Activated CD8-positive, alpha-beta memory T cell treated with anti-CD3 and anti-CD28 coated beads, Interleukin-2, amount 10 ng/mL, durations not matched to agents 7 days and 5 days (primary cell): ENCODE data around the gene EVI5L. TPM values are rescaled to one million over a fixed set of nuclear protein-coding genes. Genes with fewer than 3 reads are reported as not detected.

Experiments used
- ATAC-seq: fragments of 150-1000 bp; cut with Tn5 transposase; one replicate; pipeline ENCODE4 v1.10.0; 2021; ENCODE audit warnings: moderate library complexity
- CTCF ChIA-PET: fragments of 350-600 bp; sonication (Branson Sonifier 250); formaldehyde crosslinking; loops from one replicate; lab custom pipeline; 2021; ENCODE audit warnings: antibody characterized with exemption; lab: Charles Lee
- DNase-seq: peaks from one replicate; pipeline ENCODE4 v3.0.0-alpha.2; 2020
- H3K27ac Mint-ChIP-seq: one replicate; pipeline ENCODE4 v1.8.0; 2021; ENCODE audit warnings: mild to moderate bottlenecking, mixed read lengths
- H3K27me3 Mint-ChIP-seq: one replicate; pipeline ENCODE4 v1.8.0; 2021; ENCODE audit warnings: mixed read lengths
- H3K36me3 Mint-ChIP-seq: one replicate; pipeline ENCODE4 v1.8.0; 2021; ENCODE audit warnings: mild to moderate bottlenecking, mixed read lengths
- H3K4me1 Mint-ChIP-seq: one replicate; pipeline ENCODE4 v1.8.0; 2021; ENCODE audit warnings: mixed read lengths
- H3K4me3 Mint-ChIP-seq: one replicate; pipeline ENCODE4 v1.8.0; 2021; ENCODE audit warnings: mild to moderate bottlenecking, moderate library complexity, mixed read lengths
- H3K9me3 Mint-ChIP-seq: one replicate; pipeline ENCODE4 v1.8.0; 2022; ENCODE audit warnings: low read depth, mixed read lengths
- total RNA-seq, 2 experiments: library from RNA; stranded (reverse); gene quantifications; one replicate each; pipeline ENCODE4 v1.2.3, GENCODE V29; 2021

Gene EVI5L
- total RNA-seq, 2 experiments from 2014 or later: 6.0 to 6.1 TPM

DNA sequence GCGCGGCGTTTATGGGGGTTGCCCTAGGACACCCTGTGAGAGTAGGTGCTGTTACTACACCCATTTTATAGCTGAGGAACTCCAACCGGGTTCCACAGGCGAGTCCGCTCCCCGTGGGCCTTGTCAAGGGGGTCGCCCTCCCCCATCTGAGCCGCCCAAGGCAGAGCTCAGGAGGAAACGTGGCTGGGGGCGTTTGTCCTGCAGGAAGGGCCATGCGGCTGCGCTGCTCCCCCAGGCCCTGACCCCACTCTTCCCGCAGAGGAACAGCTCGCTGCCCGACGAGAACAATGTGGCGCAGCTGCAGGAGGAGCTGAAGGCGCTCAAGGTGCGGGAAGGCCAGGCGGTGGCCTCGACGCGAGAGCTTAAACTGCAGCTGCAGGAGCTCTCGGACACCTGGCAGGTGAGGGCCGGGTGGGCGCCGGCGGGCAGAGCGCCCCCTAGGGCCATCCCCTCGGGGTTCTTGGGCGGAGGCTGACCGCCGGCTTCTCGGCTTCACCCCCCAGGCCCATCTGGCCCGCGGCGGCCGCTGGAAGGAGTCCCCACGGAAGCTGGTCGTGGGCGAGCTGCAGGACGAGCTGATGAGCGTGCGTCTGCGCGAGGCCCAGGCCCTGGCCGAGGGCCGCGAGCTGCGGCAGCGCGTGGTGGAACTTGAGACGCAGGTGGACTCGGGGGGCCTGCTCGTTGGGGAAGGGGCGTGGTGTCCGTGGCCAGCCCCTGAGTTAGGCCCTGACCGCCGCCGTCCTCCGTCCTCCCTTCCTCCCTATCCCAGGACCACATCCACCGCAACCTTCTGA is 31.8 kb downstream of the EVI5L start:
- Mint-ChIP-seq H3K9me3 (no peaks in the 10 kb centered on the region), H3K4me3 (no peak overlapping the region), H3K27me3 (peaks cover 41% of the 10 kb centered on the region), H3K27ac (no peak overlapping the region), H3K4me1 (peaks cover 10% of the 10 kb centered on the region), H3K36me3 (no peaks in the 10 kb centered on the region)
- DNase-seq (no peak), ATAC-seq (peak; percentile 6)
- CTCF ChIA-PET: interaction anchor here (0.6 to 2.6 kb wide), 10 partner anchors 8 to 294 kb away, joined by 3 to 15 read pairs (median 4); partner anchors contain the start of genes MAP2K7, SNAPC2 and TIMM44

DNA sequence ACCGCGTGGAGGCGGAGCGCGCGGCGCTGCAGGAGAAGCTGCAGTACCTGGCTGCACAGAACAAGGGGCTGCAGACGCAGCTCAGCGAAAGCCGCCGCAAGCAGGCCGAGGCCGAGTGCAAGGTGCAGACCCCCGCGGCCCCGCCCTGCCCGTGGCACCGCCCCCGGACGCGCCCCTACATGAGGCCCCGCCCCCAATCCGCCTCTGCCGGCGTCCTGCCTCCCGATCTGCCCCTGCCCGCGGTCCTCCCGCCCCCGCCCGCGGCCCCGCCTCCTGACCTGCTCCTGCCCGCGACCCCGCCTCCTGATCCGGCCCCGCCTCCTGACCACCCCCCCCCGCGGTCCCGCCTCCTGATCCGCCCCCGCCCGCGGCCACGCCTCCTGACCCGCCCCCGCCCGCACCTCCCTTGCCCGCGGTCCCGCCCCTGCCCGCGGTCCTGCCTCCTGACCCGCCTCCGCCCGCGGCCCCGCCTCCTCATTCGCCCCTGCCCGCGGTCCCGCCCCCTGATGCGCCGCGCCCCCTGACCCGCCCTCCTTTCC is 32.5 kb downstream of the EVI5L start:
- peak; percentile 54 for ATAC-seq
- H3K4me3 Mint-ChIP-seq: no peak overlapping the region
- CTCF ChIA-PET: interaction anchor here (0.6 to 2.6 kb wide), 7 partner anchors 10 to 294 kb away, joined by 3 to 15 read pairs (median 4); partner anchors contain the start of genes SNAPC2 and TIMM44

DNA sequence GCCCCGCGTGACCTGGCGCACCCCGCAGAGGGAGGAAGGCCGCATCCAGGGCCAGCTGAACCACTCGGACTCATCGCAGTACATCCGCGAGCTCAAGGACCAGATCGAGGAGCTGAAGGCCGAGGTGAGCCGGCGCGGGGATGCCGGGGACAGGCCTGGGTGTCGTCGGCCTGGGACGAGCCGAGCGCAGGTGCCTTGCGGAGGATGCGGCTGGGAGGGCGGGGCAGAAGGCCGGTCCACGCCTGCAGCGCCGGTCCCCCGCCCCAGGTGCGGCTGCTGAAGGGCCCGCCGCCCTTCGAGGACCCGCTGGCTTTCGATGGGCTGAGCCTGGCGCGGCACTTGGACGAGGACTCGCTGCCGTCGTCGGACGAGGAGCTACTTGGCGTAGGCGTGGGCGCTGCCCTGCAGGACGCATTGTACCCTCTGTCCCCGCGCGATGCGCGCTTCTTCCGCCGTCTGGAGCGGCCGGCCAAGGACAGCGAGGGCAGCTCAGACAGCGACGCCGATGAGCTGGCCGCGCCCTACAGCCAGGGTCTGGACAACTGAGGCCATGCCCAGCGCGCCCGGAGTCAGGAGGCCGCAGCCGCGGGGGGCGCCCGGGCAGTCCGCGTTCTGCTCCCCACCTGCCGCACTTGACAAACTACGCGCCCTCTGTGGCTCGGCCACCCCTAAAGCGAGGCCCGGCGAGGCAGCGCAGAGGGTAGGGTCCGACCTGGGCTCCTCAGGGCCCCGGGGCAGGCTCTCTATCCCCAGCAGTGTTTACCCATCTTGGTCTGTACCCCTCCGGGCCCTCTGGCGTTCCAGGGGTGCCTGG is 33.3 kb downstream of the EVI5L start:
- Mint-ChIP-seq H3K36me3 (no peaks in the 10 kb centered on the region), H3K4me1 (peaks cover 12% of the 10 kb centered on the region), H3K4me3 (no peak overlapping the region), H3K9me3 (no peaks in the 10 kb centered on the region), H3K27me3 (peaks cover 54% of the 10 kb centered on the region), H3K27ac (no peak overlapping the region)
- no peak for DNase-seq
- ATAC-seq: no peak
- CTCF ChIA-PET: interaction anchor here (0.9 kb wide), 1 partner anchor 295 kb away, joined by 3 read pairs; no protein-coding TSS in a partner anchor

More for the DNA sequence above, 32.5 kb downstream of the EVI5L start:
- no peaks in the 10 kb centered on the region for H3K36me3 Mint-ChIP-seq
- H3K4me1 Mint-ChIP-seq: peaks cover 10% of the 10 kb centered on the region
- no peak overlapping the region for H3K27ac Mint-ChIP-seq
- H3K27me3 Mint-ChIP-seq: peaks cover 48% of the 10 kb centered on the region
- peak; percentile 78 for DNase-seq
- no peaks in the 10 kb centered on the region for H3K9me3 Mint-ChIP-seq

DNA sequence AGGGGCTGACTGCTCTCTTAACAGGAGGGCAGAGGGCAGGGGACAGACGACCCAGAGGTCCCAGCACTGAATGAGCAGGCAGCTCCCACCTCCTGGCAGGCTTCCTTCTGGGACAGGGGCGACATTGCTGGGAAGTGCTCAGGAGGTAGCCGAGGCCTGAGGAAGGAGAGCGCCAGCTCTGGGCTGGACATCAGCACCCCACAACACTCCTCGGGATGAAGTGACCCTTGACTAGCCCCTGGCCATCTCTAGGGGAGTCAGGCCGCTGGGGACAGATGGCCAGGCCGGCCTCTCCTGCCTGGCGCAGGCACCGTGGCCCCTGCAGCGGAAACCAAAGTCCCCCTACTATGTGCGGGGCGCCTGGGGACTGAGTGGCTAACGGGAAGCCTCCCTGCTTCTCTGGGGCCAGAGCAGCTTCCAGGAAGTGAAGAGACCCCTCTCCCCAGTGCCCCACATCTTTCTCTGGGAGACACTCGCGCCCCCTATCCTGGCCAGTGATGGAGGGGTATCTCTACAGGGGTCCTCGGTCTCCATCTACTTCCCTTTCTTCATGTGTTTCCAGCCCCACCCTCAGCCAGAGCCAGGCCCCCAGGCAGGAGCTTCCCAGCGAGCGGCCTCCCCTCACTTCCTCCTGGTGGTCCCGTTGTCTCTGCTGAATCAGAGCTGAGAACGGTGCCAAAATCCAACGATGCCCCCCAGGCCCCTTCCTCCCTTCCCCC is 34.1 kb downstream of the EVI5L start:
- H3K27ac Mint-ChIP-seq: no peak overlapping the region
- DNase-seq (no peak), ATAC-seq (no peak)
- H3K9me3 Mint-ChIP-seq: no peaks in the 10 kb centered on the region
- no peaks in the 10 kb centered on the region for H3K36me3 Mint-ChIP-seq
- H3K4me1 Mint-ChIP-seq: peaks cover 18% of the 10 kb centered on the region
- H3K4me3 Mint-ChIP-seq: no peak overlapping the region
- peaks cover 57% of the 10 kb centered on the region for H3K27me3 Mint-ChIP-seq
- CTCF ChIA-PET: interaction anchor here (0.9 kb wide), 1 partner anchor 296 kb away, joined by 3 read pairs; no protein-coding TSS in a partner anchor

DNA sequence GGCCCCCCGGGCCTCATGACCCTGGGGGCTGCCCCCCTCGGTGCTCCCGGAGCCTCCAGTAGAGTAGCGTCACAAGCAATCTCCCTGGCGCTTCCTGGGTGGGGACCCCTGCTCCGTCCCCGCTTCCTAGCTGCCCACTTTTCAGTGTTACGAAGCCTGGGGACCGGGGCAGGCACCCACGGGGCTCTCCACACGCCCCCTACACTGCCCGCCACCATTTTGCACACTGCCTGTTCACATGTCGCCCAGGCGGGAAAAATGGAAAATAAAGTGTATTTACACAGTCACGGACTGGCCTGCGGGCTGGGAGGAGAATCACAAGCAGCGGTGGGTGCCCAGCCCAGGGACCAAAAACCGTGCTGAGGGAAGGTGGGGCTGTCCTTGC is 34.7 kb downstream of the EVI5L start:
- Mint-ChIP-seq H3K9me3 (no peaks in the 10 kb centered on the region), H3K4me3 (no peak overlapping the region), H3K4me1 (peaks cover 18% of the 10 kb centered on the region), H3K36me3 (no peaks in the 10 kb centered on the region), H3K27me3 (peaks cover 57% of the 10 kb centered on the region), H3K27ac (no peak overlapping the region)
- CTCF ChIA-PET: interaction anchor here (1.3 kb wide), 1 partner anchor 37 kb away, joined by 3 read pairs; no protein-coding TSS in a partner anchor
- ATAC-seq (no peak), DNase-seq (no peak)

DNA sequence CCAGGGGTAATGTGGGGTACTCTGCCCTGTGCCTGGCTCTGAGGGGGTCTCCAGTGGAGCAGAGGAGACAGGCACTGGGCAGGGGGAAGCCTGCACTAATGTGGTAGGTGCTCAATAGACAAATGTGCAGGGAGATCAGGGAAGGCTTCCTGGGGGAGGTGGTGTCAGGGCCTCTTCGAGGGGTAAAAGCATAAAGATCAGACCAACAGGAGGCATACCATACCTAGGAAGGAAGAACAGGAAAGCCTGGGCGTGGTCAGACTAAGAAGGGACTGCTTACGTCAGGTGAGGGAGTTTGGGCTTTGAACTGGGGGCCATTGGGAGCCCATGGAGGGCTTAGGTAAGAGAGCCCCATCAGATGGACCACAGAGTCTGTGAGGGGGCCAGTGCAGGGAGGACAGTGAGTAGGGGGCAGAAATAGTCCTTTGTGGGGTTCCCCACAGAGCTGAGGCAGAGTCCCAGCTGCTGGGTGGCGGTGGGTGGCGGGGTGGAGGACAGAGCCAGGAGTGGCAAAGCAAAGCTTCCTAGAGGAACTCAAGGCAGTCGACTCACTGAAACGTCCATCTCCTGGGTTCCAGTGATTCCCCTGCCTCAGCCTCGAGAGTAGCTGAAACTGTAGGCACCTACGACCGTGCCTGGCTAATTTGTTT is 35.4 kb downstream of the EVI5L start:
- no peak for ATAC-seq
- Mint-ChIP-seq H3K4me3 (no peak overlapping the region), H3K36me3 (no peaks in the 10 kb centered on the region), H3K4me1 (peaks cover 21% of the 10 kb centered on the region), H3K9me3 (no peaks in the 10 kb centered on the region), H3K27ac (peak overlapping the region; percentile 54), H3K27me3 (peaks cover 57% of the 10 kb centered on the region)
- no peak for DNase-seq
- CTCF ChIA-PET: interaction anchor here (1.3 kb wide), 1 partner anchor 37 kb away, joined by 3 read pairs; no protein-coding TSS in a partner anchor

DNA sequence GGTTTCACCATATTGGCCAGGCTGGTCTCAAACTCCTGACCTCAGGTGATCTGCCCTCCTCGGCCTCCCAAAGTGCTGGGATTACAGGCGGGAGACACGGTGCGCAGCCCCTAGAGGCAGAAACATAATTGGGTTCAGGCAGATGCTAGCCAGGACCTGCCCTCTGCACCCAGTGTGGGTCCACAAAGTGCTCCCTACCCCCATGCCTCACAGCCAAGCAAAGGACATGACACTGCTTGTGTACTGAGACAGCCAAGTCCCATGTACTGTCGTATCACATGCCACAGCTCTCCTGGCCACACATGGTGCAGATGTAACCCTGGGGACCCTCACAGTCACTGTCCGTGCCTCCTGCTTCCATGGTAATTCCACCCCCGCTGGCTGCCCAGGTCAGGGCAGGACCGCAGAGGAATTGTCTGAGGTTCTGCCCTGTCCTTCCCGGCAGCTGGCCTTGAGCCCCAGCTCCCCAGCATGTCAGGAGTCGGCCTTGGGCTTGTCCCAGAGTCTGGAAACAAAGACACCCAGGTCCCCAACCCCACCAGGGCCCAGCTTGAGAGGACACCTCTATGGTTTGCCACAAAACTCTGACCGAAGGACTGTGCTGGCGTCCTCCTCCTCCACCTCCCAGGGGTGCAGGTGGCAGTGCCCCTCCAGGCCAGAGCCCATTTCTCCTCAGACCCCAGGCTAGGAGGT is 36.5 kb downstream of the EVI5L start:
- ATAC-seq: no peak
- H3K4me1 Mint-ChIP-seq: peaks cover 30% of the 10 kb centered on the region
- no peak overlapping the region for H3K4me3 Mint-ChIP-seq
- peaks cover 53% of the 10 kb centered on the region for H3K27me3 Mint-ChIP-seq
- no peak for DNase-seq
- H3K36me3 Mint-ChIP-seq: no peaks in the 10 kb centered on the region
- no peak overlapping the region for H3K27ac Mint-ChIP-seq
- no peaks in the 10 kb centered on the region for H3K9me3 Mint-ChIP-seq
- CTCF ChIA-PET: interaction anchor here (1.1 kb wide), 1 partner anchor 51 kb away, joined by 3 read pairs; no protein-coding TSS in a partner anchor

DNA sequence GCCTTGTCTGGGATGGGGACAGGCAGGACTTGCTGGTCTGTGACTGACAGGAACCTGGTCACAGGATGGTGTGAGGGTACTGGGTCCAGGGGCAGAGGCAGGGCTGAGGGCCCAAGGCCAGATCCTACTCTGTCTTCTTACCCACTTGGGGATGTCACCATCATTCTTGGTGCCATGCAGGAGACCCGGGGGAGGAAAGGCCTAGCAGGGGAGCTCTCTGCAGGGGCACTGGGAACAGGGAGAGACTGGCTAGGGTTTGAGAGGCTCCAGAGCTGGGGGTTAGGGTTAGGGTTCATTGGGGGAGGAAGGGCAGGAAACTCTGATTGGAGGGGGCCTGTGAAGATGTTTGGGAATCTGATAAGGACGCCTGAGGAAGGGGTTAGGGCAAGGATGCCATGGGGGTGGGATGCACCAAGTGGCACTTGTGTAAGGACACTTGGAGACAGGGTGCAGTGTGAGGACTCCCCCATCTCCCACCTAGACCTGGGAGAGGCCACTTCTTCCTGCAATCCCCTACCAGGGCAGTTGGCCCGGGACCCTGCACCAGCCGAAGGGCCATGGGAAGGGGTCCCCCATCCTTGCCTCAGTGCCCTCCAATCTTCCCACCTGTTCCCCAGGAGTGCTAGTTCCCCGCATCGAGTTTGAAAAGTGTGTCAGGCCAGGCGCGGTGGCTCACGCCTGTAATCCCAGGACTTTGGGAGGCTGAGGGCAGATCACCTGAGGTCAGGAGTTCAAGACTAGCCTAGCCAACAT is 37.2 kb downstream of the EVI5L start:
- no peak overlapping the region for H3K27ac Mint-ChIP-seq
- H3K27me3 Mint-ChIP-seq: peaks cover 55% of the 10 kb centered on the region
- DNase-seq (no peak), ATAC-seq (no peak)
- H3K9me3 Mint-ChIP-seq: no peaks in the 10 kb centered on the region
- H3K4me1 Mint-ChIP-seq: peaks cover 34% of the 10 kb centered on the region
- H3K4me3 Mint-ChIP-seq: no peak overlapping the region
- CTCF ChIA-PET: interaction anchor here (1.1 kb wide), 1 partner anchor 51 kb away, joined by 3 read pairs; no protein-coding TSS in a partner anchor
- H3K36me3 Mint-ChIP-seq: no peaks in the 10 kb centered on the region

DNA sequence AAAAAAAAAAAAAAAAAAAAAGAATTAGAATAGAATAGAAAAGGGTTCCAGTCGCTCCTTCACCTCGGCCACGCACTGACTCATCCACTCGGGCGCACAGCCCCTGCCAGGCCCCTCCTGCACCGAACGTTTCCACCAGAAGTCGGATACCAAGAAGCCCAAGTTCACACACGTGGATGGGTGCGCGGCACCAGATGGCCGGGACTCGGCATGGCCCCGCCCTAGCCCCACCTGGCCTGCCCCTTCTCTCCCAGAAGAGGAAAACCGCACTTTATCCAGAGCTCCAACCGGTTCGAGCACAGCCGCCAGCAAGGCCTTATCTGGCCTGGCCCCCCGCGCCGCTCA is 38.3 kb downstream of the EVI5L start:
- Mint-ChIP-seq H3K27me3 (peaks cover 61% of the 10 kb centered on the region), H3K27ac (no peak overlapping the region), H3K4me1 (peaks cover 34% of the 10 kb centered on the region), H3K9me3 (no peaks in the 10 kb centered on the region), H3K36me3 (no peaks in the 10 kb centered on the region), H3K4me3 (no peak overlapping the region)
- ATAC-seq (no peak), DNase-seq (no peak)
- CTCF ChIA-PET: interaction anchor here (1.0 to 2.2 kb wide), 19 partner anchors 9 to 527 kb away, joined by 3 to 41 read pairs (median 6); partner anchors contain the start of genes MAP2K7, MCOLN1, SNAPC2 and STXBP2

DNA sequence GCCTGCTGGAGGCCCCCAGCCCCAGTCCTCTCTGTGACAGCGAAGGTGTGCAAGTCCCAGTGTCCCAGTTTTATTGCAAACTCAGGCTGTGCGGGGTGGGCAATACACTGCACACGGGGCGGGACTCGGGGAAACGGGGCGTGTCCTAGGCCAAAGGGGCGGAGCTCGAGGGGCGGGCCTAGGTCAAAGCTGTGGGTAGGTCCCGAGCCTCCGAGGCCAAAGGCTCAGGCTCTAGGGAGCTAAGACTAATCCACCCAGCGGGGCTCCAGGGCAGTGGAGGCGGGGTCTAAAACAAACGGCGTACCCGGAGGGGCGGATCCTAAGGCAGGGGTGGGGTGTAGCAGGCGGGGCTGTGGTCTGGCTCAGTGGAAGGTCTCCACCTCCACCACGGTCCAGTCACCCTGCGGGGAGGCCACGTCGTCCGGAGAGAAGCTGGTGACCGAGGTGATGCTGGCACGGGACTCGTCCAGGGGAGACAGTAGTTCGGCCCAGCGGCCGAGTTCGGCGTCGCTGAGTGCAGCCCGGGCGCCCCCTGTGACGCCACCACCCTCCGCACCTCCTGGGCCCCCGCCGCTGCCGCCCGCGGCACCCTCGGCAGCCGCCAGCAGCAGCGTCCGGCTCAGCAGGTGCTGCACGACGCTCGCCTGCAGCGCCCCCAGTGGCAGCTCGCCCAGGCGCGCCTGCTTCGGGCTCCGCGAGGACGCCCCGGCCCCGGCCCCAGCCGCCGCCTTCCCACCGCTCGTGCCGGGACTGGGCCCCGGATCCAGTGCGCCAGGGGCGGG is 38.8 kb downstream of the EVI5L start:
- CTCF ChIA-PET: interaction anchor here (0.7 to 2.2 kb wide), 30 partner anchors 8 to 528 kb away, joined by 3 to 41 read pairs (median 5); partner anchors contain the start of genes MAP2K7, MCOLN1, PET100 and SNAPC2
- peaks cover 60% of the 10 kb centered on the region for H3K27me3 Mint-ChIP-seq
- ATAC-seq (peak; percentile 81), DNase-seq (peak; percentile 84)
- H3K27ac Mint-ChIP-seq: peak overlapping the region; percentile 28
- H3K4me3 Mint-ChIP-seq: peak overlapping the region; percentile 60
- peaks cover 37% of the 10 kb centered on the region for H3K4me1 Mint-ChIP-seq
- no peaks in the 10 kb centered on the region for H3K9me3 Mint-ChIP-seq
- H3K36me3 Mint-ChIP-seq: no peaks in the 10 kb centered on the region
